SIG-M5 treated with dmso at 0.1 percent for 504 hours (cell line): ENCODE measurements around the gene MSANTD1.
A peak's percentile ranks its signal among the peaks of the same experiment; 100 is the strongest.

ENCODE experiments used
- DNase-seq: peaks from one replicate; lab custom pipeline; 2025; ENCODE audit not compliant: unreplicated experiment; lab: John Stamatoyannopoulos, UW

MSANTD1 gene

DNA sequence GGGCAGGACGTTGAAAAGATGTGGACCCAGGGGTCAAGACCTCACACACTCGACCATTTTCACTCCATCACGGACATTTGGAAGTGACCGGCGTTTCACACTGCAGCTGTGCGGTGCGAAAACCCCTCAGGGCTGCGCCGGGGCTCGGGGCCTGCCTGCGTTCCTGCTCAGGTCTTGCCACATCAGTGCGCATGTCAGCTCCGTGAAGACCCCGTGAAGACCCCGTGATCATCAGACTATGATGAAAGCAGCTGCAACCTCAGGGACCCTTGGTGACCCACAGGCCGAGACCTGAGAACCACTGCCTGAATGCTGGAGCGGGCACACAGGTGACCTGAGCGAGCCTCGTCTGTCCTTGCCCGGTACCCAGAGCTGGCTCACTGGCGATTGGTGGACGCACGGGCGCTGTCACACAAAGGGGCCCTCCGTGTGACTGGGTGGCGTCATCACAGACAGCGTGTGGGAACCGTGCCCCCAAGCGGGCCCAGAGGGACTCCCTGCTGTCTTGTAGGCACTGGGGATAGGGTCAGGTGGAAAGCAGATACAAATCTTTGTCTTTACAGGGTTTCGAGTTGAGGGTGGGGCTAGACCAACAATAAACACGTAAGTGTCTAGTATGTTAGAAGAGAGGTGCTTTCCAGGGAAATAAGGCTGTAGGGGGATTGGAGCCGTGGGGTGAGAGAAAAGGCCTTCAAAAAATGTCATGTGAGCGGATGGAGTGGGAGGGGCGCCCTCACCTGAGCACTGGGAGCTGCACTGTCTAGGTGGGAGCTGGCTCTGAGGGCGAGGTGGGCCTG lies 12.7 kb downstream of the MSANTD1 start:
- DNase-seq = no peak

- no peak for DNase-seq
These were observed 13.5 kb downstream of the MSANTD1 start for GRCh38 chr4:3262208-3263052.

DNA sequence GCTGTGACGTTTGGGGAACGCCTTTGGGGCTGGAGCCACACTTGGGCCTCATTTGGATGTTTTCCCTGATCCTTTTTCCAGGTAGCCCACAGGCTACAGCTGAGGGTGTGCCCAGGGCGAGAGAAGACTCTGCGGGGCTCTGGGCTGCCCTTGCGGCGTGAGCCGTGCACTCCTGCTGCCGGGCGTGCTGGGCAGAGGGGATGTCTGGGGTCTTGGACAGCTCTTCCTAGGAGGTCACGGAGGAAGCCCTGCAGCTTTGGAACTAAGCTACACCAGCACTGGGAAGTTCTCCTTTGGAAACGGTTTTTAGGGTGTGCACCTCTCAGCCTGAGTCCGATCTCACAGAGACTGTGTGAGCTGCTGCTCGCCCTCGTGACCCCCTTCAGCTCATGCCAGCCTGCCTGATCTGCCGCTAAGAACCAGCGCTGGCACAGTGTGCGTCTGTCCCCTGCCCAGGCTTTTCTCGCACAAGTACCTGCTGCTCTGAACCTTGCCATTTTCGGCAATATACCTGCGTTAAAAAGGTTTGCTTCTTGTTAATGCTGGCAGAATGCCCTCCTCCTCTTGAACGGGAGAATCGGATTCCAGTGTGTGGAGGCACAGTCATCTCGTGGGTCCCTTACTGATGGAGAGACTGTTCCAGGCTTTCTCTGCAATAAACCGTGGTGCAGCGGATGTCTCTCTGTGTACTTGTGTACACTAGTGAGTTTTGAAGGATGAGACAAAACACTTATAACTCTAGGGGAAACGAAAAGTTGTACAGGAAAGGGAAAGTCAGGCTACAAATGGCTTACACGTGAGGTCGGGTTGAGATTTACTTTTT lies 14.3 kb downstream of the MSANTD1 start:
- no peak for DNase-seq

DNA sequence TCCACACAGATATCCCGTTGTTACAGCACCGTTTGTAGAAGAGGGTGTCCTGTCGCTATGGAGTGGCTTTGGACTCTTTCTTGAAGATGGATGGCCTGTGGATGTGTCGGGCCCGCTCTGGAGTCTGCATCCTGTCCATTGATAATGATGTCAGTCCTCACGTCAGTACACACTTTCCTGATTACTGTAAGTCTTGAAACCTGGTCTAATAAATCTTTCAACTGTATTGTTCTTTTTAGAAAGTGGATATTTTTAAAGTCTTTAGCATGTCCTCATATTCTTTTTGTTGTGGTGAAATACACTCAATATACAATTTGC lies 14.9 kb downstream of the MSANTD1 start:
- DNase-seq = no peak

DNA sequence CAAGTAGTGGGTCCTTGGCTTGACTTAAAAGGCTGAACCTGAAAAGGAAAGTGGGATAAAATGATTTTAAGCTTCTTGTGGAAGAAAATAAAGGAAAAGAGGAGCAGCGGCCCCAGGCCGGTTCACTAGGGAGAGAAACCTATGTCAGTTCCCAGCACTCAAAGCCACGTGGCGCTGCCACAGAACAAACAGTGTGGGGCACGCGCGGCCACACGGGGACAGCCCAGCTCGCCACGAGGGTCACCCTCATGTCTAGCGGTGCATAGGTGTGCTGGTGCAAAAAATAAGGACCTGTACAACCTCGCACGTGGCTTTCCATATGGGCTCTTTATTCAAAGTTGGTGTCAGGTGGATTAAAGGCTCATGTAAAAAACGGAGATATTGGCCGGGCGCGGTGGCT lies 17.1 kb downstream of the MSANTD1 start:
- DNase-seq = no peak

DNA sequence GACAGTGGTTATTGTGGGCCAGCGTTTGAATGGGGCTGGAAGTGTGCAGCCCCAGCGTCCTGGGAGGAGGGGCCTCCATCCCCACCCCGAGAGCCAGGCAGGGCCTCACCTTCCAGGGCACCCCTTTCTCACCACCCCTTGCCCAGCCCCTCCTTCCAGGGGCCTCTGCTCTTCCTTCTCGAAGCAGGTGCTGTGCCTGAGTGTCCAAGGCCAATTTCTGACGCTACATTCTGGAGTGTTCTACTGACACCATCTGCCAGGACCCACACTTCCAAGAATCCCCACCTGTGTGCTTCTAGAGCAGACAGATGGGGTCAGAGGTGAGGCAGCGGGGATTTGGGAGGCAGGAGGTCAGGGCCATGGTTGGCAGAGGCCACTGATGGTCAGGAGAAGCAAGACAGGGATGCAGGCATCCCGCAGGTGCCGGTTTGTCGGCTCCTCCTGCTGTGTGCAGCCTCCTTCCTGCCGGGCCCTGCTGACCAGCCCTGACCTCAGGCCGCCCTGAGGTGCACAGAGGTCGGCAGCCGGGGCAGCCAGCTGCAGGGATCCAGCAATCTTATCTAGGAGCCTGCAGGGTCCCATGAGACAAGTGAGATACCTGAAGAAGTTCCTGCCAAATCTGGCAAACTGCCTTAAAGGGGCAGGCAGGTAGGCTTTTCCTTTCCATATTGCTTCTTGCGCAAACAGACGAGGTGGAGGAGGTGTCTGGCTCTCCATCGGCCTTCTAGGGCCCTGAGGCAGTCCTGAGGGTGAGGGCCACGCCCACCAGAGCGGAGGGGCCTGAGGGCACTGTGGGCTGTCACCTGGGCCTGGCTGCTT lies 18.8 kb downstream of the MSANTD1 start:
- DNase-seq = no peak

DNA sequence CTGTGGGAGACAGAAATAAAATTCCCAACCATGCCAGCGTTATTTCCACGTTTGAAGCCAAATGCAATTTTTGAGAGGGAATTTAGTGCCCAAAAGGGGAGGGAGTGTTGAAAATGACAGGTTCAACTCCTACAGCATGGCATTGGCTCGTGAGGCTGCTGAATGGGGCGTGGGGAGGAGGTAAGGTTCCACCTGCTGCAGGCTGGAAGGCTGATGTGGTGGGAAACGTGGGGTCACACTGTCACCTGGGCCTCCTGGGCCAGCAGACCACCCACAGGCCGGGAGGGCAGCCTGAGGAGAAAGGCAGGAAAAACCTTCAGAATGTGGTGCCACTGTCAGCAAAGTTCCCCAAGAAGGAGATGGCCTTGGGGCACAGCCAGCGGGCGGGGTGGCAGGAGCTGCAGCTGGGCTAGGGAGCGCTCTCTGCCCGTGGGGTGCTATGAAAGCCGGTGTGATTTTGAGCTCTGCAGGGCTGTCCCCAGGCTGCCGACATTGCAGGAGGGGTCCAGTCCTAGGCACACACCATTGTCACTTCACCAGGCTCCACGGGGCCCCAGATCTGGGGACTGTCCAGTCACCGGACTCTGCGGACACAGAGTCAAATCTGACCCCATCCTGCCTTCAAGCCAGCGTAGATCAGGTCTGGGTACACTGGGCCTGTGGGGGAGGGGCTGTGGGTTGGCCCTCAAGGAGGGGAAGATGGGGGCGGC lies 19.6 kb downstream of the MSANTD1 start:
- DNase-seq = no peak

- no peak for DNase-seq
These were observed 20.4 kb downstream of the MSANTD1 start for GRCh38 chr4:3269105-3269927.

DNA sequence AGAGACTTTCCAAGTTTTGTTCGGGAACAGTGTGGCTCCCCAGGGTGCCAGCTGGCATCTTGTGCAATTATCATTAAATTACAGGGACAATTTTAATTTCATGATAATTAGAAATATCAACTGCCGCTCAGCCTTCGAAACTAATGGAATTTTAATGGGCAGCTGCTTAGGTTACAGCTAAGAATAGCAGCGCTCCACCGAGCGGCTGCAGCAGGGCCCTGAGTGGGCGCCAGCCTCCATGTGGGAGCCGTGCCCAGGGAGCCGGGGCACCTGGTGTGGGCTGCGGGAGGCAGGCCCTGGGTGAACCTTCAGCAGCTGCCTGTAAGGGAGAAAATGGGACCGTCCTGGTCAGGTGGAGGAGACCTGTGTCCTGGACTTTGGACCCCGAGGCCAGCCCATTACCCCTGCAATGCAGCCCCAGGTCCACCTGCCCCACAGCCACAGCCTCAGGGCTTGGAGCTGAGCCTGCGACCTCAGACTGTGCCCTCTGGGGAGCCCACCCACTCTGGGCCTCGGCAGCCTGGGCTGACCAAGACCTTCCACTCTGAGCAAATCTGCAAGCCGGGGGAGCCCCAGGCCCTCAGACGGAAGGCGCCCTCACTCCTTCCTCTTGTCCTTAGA lies 21.1 kb downstream of the MSANTD1 start:
- DNase-seq = no peak

- DNase-seq = no peak
These were observed 22.2 kb downstream of the MSANTD1 start for GRCh38 chr4:3271131-3271530.

DNA sequence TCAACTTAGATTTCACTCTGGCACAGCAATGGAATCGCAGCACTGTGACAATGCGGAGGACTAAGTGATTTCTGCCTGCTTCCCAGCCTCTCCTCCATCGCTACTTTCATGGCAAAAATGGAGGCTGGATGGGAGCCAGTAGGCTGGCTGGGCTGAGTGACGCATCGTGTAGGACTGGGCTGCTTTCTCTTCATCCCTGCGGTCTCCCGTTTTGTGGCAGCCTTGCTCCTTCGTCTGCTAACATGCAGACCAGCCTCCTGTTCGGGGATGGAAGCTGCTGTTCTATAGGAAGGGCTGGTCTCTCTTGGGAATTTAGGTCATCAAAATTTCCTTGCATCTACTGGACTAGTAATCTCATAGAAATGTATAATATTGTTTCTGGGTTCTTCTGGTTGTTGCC lies 28.0 kb downstream of the MSANTD1 start:
- DNase-seq = no peak

DNA sequence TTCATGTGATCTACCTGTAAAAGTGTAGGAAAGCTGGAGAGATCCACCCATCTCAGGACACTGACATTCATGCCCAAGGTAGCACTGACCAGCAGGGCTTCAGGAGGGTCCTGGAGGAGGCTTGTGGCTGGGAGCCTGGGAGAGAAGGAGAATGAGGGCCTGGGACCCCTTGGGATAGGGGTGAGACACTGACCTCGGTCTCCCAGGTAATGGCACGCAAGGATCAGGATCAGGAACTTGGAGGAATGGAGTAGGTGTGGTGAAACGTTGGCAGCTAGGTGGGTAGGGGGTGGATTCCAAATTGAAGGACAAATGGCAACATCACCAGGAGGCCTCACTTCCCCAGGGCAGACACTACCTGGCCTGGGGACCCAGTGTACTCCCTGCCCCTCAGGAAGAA lies 31.5 kb downstream of the MSANTD1 start:
- DNase-seq = no peak

DNA sequence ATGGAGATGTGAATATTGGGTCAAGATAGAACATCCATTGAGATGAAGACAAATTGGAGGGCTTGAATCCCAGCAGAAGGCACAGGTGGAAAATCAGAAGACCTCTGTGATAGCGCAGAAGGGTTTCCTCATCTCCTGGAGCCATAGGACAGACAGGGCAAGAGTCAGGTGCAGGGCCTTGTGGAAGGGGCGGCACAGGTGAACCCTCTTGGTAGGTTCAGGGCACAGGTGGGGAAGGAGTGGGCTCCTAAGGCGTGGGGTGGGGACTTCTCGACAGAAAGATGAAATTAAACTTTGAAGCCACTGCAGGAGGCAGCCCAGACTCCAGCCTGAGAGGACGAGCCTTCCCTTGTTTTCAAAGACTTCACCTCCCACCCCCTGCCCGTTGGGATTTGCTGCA lies 34.5 kb downstream of the MSANTD1 start:
- DNase-seq = no peak

DNA sequence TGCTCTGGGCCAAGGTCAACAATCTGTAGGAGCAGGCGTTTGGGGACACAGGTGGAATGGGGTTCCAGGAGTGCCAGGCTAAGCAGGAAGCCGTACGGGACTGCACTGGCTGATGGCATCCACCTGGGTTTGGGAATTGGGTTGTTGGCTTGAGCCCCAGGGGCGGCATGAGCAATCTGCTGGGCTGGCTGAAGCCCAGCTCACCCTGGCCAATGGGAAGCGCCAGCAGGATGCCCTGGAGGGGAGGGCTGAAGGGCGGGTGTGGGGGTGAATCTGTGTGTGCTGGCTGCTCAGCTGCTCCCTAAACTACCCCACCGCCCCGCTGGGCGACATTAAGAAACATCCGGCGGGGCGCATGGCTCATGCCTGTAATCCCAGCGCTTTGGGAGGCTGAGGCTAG lies 35.0 kb downstream of the MSANTD1 start:
- DNase-seq = no peak

GRCh38 chr4:3284734-3285557 lies 36.0 kb downstream of the MSANTD1 start:
- DNase-seq = no peak

GRCh38 chr4:3285558-3286334 lies 36.8 kb downstream of the MSANTD1 start:
- DNase-seq = peak; percentile 52
